HepG2 (cell line): ENCODE data around the gene RNU11. TPM values are rescaled to one million over a fixed set of nuclear protein-coding genes. Genes with fewer than 3 reads are reported as not detected.

Experiments used
- ATF5 ChIP-seq: sonication (generic); formaldehyde crosslinking; IDR thresholded peaks from 2 replicates; pipeline ENCODE4 v1.4.0; 2020; ENCODE audit warnings: mild to moderate bottlenecking, low read depth, missing genetic modification reagents
- CERS6 ChIP-seq: sonication (generic); formaldehyde crosslinking; IDR thresholded peaks from 2 replicates; pipeline ENCODE4 v1.5.0; 2020; ENCODE audit warnings: missing genetic modification reagents
- FOSL1 ChIP-seq: sonication (generic); formaldehyde crosslinking; IDR thresholded peaks from 2 replicates; pipeline ENCODE4 v1.9.0; 2021; ENCODE audit warnings: missing genetic modification reagents, borderline replicate concordance
- HOXA7 ChIP-seq: sonication (generic); formaldehyde crosslinking; IDR thresholded peaks from 2 replicates; pipeline ENCODE4 v1.8.1; 2022; ENCODE audit warnings: mild to moderate bottlenecking, missing genetic modification reagents, moderate library complexity
- KLF15 ChIP-seq: sonication (generic); formaldehyde crosslinking; IDR thresholded peaks from 2 replicates; pipeline ENCODE4 v1.8.1; 2023; ENCODE audit warnings: borderline replicate concordance, mild to moderate bottlenecking, inconsistent platforms, missing genetic modification reagents, mixed read lengths
- MAF1 ChIP-seq: sonication (generic); formaldehyde crosslinking; IDR thresholded peaks from 2 replicates; pipeline ENCODE4 v1.5.0; 2020; ENCODE audit warnings: missing genetic modification reagents, borderline replicate concordance
- MTA3 ChIP-seq: sonication (generic); formaldehyde crosslinking; IDR thresholded peaks from 2 replicates; pipeline ENCODE4 v1.4.0; 2020; ENCODE audit warnings: missing genetic modification reagents
- NFATC3 ChIP-seq: sonication (generic); formaldehyde crosslinking; IDR thresholded peaks from 2 replicates; pipeline ENCODE4 v1.5.1; 2020; ENCODE audit warnings: mild to moderate bottlenecking, missing genetic modification reagents
- NR2C2 ChIP-seq: sonication (generic); formaldehyde crosslinking; IDR thresholded peaks from 2 replicates; pipeline ENCODE4 v1.4.0; 2020; ENCODE audit warnings: missing genetic modification reagents, mild to moderate bottlenecking, moderate library complexity, borderline replicate concordance
- PHF5A ChIP-seq: IDR thresholded peaks from one replicate; pipeline ENCODE4 v1.6.1; 2018; ENCODE audit warnings: low read depth, missing genetic modification reagents; ENCODE audit not compliant: unreplicated experiment
- PRMT3 ChIP-seq: sonication (generic); formaldehyde crosslinking; IDR thresholded peaks from 2 replicates; pipeline ENCODE4 v1.8.1; 2022; ENCODE audit warnings: low read depth, mild to moderate bottlenecking, moderate library complexity, missing genetic modification reagents, borderline replicate concordance
- SALL2 ChIP-seq: sonication (generic); formaldehyde crosslinking; IDR thresholded peaks from 2 replicates; pipeline ENCODE4 v1.8.1; 2023; ENCODE audit warnings: mild to moderate bottlenecking, missing genetic modification reagents, inconsistent platforms
- SIX4 ChIP-seq: sonication (generic); formaldehyde crosslinking; IDR thresholded peaks from 2 replicates; pipeline ENCODE4 v1.4.0; 2020; ENCODE audit warnings: missing genetic modification reagents
- SMC3 ChIP-seq: IDR thresholded peaks from 2 replicates; pipeline ENCODE4 v1.6.1; 2011; ENCODE audit warnings: low read length, improper control_type of control experiment
- SOX5 ChIP-seq: IDR thresholded peaks from 2 replicates; pipeline ENCODE4 v1.6.1; 2016; ENCODE audit warnings: borderline replicate concordance
- TCF12 ChIP-seq, 2 experiments: fragments of 450-650 bp in 1 of 2; sonication (generic) in 1 of 2; formaldehyde crosslinking in 1 of 2; IDR thresholded peaks; 2 replicates each; pipeline versions ENCODE4 v1.6.1 to v1.8.0; 2017 to 2022; ENCODE audit warnings: antibody characterized with exemption in 1 of 2, mild to moderate bottlenecking in 1 of 2, missing genetic modification reagents in 1 of 2, moderate library complexity in 1 of 2
- ZBTB43 ChIP-seq: sonication (generic); formaldehyde crosslinking; conservative IDR thresholded peaks from 2 replicates; pipeline ENCODE4 v1.4.0; 2020; ENCODE audit warnings: missing genetic modification reagents
- ZFP82 ChIP-seq: sonication (generic); formaldehyde crosslinking; IDR thresholded peaks from 2 replicates; pipeline ENCODE4 v1.5.1; 2020; ENCODE audit warnings: mild to moderate bottlenecking, missing genetic modification reagents, borderline replicate concordance
- ZNF17 ChIP-seq: sonication (generic); formaldehyde crosslinking; IDR thresholded peaks from 2 replicates; pipeline ENCODE4 v1.5.0; 2020; ENCODE audit warnings: mild to moderate bottlenecking, missing genetic modification reagents
- ZNF687 ChIP-seq: sonication (generic); formaldehyde crosslinking; IDR thresholded peaks from 2 replicates; pipeline ENCODE4 v1.5.1; 2020; ENCODE audit warnings: mild to moderate bottlenecking, missing genetic modification reagents, moderate library complexity
- ZNF746 ChIP-seq: sonication (generic); formaldehyde crosslinking; IDR thresholded peaks from 2 replicates; pipeline ENCODE4 v1.8.0; 2022; ENCODE audit warnings: mild to moderate bottlenecking, missing genetic modification reagents
- ZNF761 ChIP-seq: sonication (generic); formaldehyde crosslinking; conservative IDR thresholded peaks from 2 replicates; pipeline ENCODE4 v1.4.0; 2020; ENCODE audit warnings: mild to moderate bottlenecking, missing genetic modification reagents
- polyA plus RNA-seq, 8 experiments: library from polyadenylated mRNA; depleted of rRNA in 3 of 8; stranded (reverse) in 7 of 8; unstranded in 1 of 8; fragments of >200 nt; fragmentation: Illumina TruSeq in 4 of 8; extraction: Trizol in 4 of 8; gene quantifications; 2 replicates each; pipeline versions ENCODE4 v1.2.1 to v1.2.3, GENCODE V29; 2011 to 2016; ENCODE audit warnings: low read depth in 4 of 8, missing spikeins in 1 of 8, mixed read lengths in 1 of 8; ENCODE audit not compliant: insufficient read depth in 1 of 8
- total RNA-seq, 5 experiments: library from RNA; depleted of rRNA; stranded (reverse); fragments of >200 nt; fragmentation: Illumina TruSeq; extraction: Trizol; gene quantifications; 2 replicates each; pipeline ENCODE4 v1.2.3, GENCODE V29; 2016; ENCODE audit warnings: low read depth in 1 of 5

The RNU11 gene
- total and polyA plus RNA-seq, 2 of the 13 experiments (the other 11 are each of a cell fraction or from before 2014, with no cell fraction given): not detected

- TF ChIP-seq HOXA7 (CRISPR knock-in tag): no peak
- no peak for TF ChIP-seq NFATC3 (CRISPR knock-in tag)
- peak; percentile 99 for TF ChIP-seq PHF5A (CRISPR knock-in tag)
- TF ChIP-seq PRMT3 (CRISPR knock-in tag): peak; percentile 88; the same call in 1 of the 2 replicates
- no peak for TF ChIP-seq CERS6 (CRISPR knock-in tag)
- peak; percentile 39; the same call in 1 of the 2 replicates for TF ChIP-seq MAF1 (CRISPR knock-in tag)
- TF ChIP-seq SMC3: no peak
- 0 out of 2 replicates have a peak, but pooled peaks have one; percentile 58 for TF ChIP-seq SIX4 (CRISPR knock-in tag)
- peak; percentile 84 for TF ChIP-seq ZBTB43
- peak; percentile 82; the same call in 1 of the 2 replicates for TF ChIP-seq KLF15
- peak; percentile 76 for TF ChIP-seq SOX5 (CRISPR knock-in tag)
- TF ChIP-seq SALL2 (CRISPR knock-in tag): peak; percentile 84; the same call in 1 of the 2 replicates
- TF ChIP-seq ATF5 (CRISPR knock-in tag): no peak
- TF ChIP-seq ZNF761: peak; percentile 71; the same call in 1 of the 2 replicates
- peak; percentile 66; the same call in 1 of the 2 replicates for TF ChIP-seq NR2C2
- TF ChIP-seq ZNF746 (CRISPR knock-in tag): peak; percentile 89; the same call in 1 of the 2 replicates
- TF ChIP-seq FOSL1 (CRISPR knock-in tag): no peak
- TF ChIP-seq TCF12 (IDR thresholded peaks at IDR 0.05): no peak
- no peak; the same call in 1 of the 2 replicates for TF ChIP-seq TCF12 (CRISPR knock-in tag; IDR thresholded peaks at IDR 0.05)
- 0 out of 2 replicates have a peak, but pooled peaks have one; percentile 76 for TF ChIP-seq MTA3 (CRISPR knock-in tag)
- no peak; the same call in 1 of the 2 replicates for TF ChIP-seq ZNF687 (CRISPR knock-in tag)
- no peak for TF ChIP-seq ZNF17 (CRISPR knock-in tag)
- TF ChIP-seq ZFP82 (CRISPR knock-in tag): 0 out of 2 replicates have a peak, but pooled peaks have one; percentile 8
Observed at GRCh38 chr1:28648474-28649198, at the start of gene RNU11 (continued).
